Lower leg skin (tissue), 3 donors: Measurements from ENCODE around the gene CACYBP.

Experiments used
- POLR2A ChIP-seq, 2 donors: fragments of 450-650 bp; IDR thresholded peaks; one replicate each; pipeline ENCODE4 v1.6.1; 2016 to 2017; ENCODE audit warnings: antibody characterized with exemption in 2 of 2, mild to moderate bottlenecking in 1 of 2, moderate library complexity in 1 of 2
- TF ChIP-seq, protein P1 (sequence below), 3 donors: fragments of 450-650 bp; IDR thresholded peaks; one replicate each; pipeline ENCODE4 v1.5.1; 2016; ENCODE audit warnings: antibody characterized with exemption in 3 of 3, mild to moderate bottlenecking in 3 of 3, moderate library complexity in 2 of 3

- TF ChIP-seq, protein P1, sequence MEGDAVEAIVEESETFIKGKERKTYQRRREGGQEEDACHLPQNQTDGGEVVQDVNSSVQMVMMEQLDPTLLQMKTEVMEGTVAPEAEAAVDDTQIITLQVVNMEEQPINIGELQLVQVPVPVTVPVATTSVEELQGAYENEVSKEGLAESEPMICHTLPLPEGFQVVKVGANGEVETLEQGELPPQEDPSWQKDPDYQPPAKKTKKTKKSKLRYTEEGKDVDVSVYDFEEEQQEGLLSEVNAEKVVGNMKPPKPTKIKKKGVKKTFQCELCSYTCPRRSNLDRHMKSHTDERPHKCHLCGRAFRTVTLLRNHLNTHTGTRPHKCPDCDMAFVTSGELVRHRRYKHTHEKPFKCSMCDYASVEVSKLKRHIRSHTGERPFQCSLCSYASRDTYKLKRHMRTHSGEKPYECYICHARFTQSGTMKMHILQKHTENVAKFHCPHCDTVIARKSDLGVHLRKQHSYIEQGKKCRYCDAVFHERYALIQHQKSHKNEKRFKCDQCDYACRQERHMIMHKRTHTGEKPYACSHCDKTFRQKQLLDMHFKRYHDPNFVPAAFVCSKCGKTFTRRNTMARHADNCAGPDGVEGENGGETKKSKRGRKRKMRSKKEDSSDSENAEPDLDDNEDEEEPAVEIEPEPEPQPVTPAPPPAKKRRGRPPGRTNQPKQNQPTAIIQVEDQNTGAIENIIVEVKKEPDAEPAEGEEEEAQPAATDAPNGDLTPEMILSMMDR (IDR thresholded peaks at IDR 0.05) = no peak
- TF ChIP-seq POLR2A (IDR thresholded peaks at IDR 0.05) = no peak
Measured at GRCh38 chr1:175043824-175044223, 44.1 kb downstream of the CACYBP start.
